Astrocyte (in vitro differentiated cells and primary cell): Measurements from ENCODE around the gene ENPP3. TPM values are rescaled to one million over a fixed set of nuclear protein-coding genes. Genes with fewer than 3 reads are reported as not detected.
A peak's percentile ranks its signal among the peaks of the same experiment; 100 is the strongest.
"Not testable (repeated sequence)": the region's sequence is repeated elsewhere in the genome, so short reads cannot be mapped to it uniquely, and the experiment has no call there.

Experiments
- DNase-seq: peaks from one replicate; pipeline ENCODE4 v3.0.0-alpha.2; 2010; ENCODE audit warnings: low read depth
- FAIRE-seq: peaks from 2 replicates; lab custom pipeline; 2011; peaks lifted over from hg19 to GRCh38; lab: Jason Lieb, UNC
- H2AFZ ChIP-seq: 2 replicates; pipeline ENCODE4 v1.6.0; 2012; ENCODE audit warnings: low read depth, low read length, inconsistent platforms
- H3K27ac ChIP-seq: 2 replicates; pipeline ENCODE4 v1.5.1; 2011; ENCODE audit warnings: low read depth, low read length, inconsistent platforms
- H3K27me3 ChIP-seq: 2 replicates; pipeline ENCODE4 v1.6.0; 2011; ENCODE audit warnings: low read length, inconsistent platforms; ENCODE audit not compliant: insufficient read depth
- H3K36me3 ChIP-seq: 2 replicates; pipeline ENCODE4 v1.5.1; 2011; ENCODE audit warnings: low read length, inconsistent platforms; ENCODE audit not compliant: insufficient read depth
- H3K4me1 ChIP-seq: 2 replicates; pipeline ENCODE4 v1.5.1; 2011; ENCODE audit warnings: low read length, inconsistent platforms; ENCODE audit not compliant: insufficient read depth
- H3K4me2 ChIP-seq: 2 replicates; pipeline ENCODE4 v1.6.0; 2012; ENCODE audit warnings: low read length, inconsistent platforms
- H3K4me3 ChIP-seq: 2 replicates; pipeline ENCODE4 v1.5.1; 2011; ENCODE audit warnings: low read depth, mild to moderate bottlenecking, low read length, inconsistent platforms; ENCODE audit not compliant: insufficient read depth
- H3K79me2 ChIP-seq: 2 replicates; pipeline ENCODE4 v1.6.0; 2012; ENCODE audit warnings: mild to moderate bottlenecking, low read length, inconsistent platforms; ENCODE audit not compliant: insufficient read depth
- H3K9ac ChIP-seq: 2 replicates; pipeline ENCODE4 v1.6.0; 2012; ENCODE audit warnings: mild to moderate bottlenecking, low read length, inconsistent platforms
- H3K9me3 ChIP-seq: 2 replicates; pipeline ENCODE4 v1.5.1; 2012; ENCODE audit warnings: low read depth, mild to moderate bottlenecking, low read length, inconsistent platforms; ENCODE audit not compliant: insufficient read depth
- H4K20me1 ChIP-seq: 2 replicates; pipeline ENCODE4 v1.6.0; 2012; ENCODE audit warnings: low read length, inconsistent platforms; ENCODE audit not compliant: insufficient read depth
- H3K27ac Mint-ChIP-seq: one replicate; pipeline ENCODE4 v1.8.0; 2021; ENCODE audit warnings: mild to moderate bottlenecking, mixed read lengths; ENCODE audit not compliant: unreplicated experiment
- H3K27me3 Mint-ChIP-seq: one replicate; pipeline ENCODE4 v1.8.0; 2021; ENCODE audit warnings: low read depth, mixed read lengths; ENCODE audit not compliant: unreplicated experiment
- H3K36me3 Mint-ChIP-seq: one replicate; pipeline ENCODE4 v1.8.0; 2021; ENCODE audit warnings: low read depth, mixed read lengths; ENCODE audit not compliant: unreplicated experiment
- H3K4me1 Mint-ChIP-seq: one replicate; pipeline ENCODE4 v1.8.0; 2021; ENCODE audit warnings: low read depth, mixed read lengths; ENCODE audit not compliant: unreplicated experiment
- H3K4me3 Mint-ChIP-seq: one replicate; pipeline ENCODE4 v1.8.0; 2021; ENCODE audit warnings: mild to moderate bottlenecking, moderate library complexity, mixed read lengths; ENCODE audit not compliant: unreplicated experiment
- H3K9me3 Mint-ChIP-seq: one replicate; pipeline ENCODE4 v1.8.0; 2021; ENCODE audit warnings: mild to moderate bottlenecking, mixed read lengths; ENCODE audit not compliant: unreplicated experiment
- CTCF ChIP-seq: IDR thresholded peaks from 2 replicates; pipeline ENCODE4 v1.5.1; 2011; ENCODE audit warnings: low read depth, mild to moderate bottlenecking, inconsistent platforms, low read length, moderate library complexity; ENCODE audit not compliant: insufficient read depth
- EZH2 ChIP-seq: IDR thresholded peaks from 2 replicates; pipeline ENCODE4 v1.6.1; 2012; ENCODE audit warnings: mild to moderate bottlenecking, low read length, inconsistent platforms; ENCODE audit not compliant: insufficient read depth
- total RNA-seq: library from RNA; stranded (reverse); gene quantifications from 2 replicates; pipeline ENCODE4 v1.2.1, GENCODE V29; 2021

The ENPP3 gene
- total RNA-seq, 1 donor from 2014 or later, result not detected

- H3K27ac Mint-ChIP-seq, result no peak overlapping the region
- Histone ChIP-seq H3K9me3 (no peaks in the 10 kb centered on the region), H3K9ac (no peak overlapping the region), H4K20me1 (no peaks in the 10 kb centered on the region), H3K27ac (no peak overlapping the region), H2AFZ (no peak overlapping the region), H3K79me2 (no peaks in the 10 kb centered on the region), H3K4me2 (no peak overlapping the region), H3K36me3 (no peaks in the 10 kb centered on the region), H3K4me1 (peaks cover 4% of the 10 kb centered on the region), H3K4me3 (no peak overlapping the region), H3K27me3 (no peaks in the 10 kb centered on the region)
- FAIRE-seq (no peak), DNase-seq (no peak)
- peaks cover 4% of the 10 kb centered on the region for H3K4me1 Mint-ChIP-seq
- H3K4me3 Mint-ChIP-seq, result no peak overlapping the region
- TF ChIP-seq EZH2, result no peak
- no peak for TF ChIP-seq CTCF
- H3K9me3 Mint-ChIP-seq, result no peaks in the 10 kb centered on the region
- H3K36me3 Mint-ChIP-seq, result no peaks in the 10 kb centered on the region
- H3K27me3 Mint-ChIP-seq, result no peaks in the 10 kb centered on the region
Measured at GRCh38 chr6:131749023-131749422, 111.9 kb downstream of the ENPP3 start.

- not testable (repeated sequence) for FAIRE-seq, H3K27ac Mint-ChIP-seq, H4K20me1 ChIP-seq, H3K4me2 ChIP-seq, H3K36me3 Mint-ChIP-seq, H3K27me3 ChIP-seq, H3K27ac ChIP-seq, H3K9me3 ChIP-seq, DNase-seq, H3K9me3 Mint-ChIP-seq, H3K79me2 ChIP-seq, H2AFZ ChIP-seq, H3K4me3 ChIP-seq, H3K36me3 ChIP-seq, H3K4me3 Mint-ChIP-seq, H3K9ac ChIP-seq, H3K27me3 Mint-ChIP-seq
- H3K4me1 ChIP-seq, result peaks cover 18% of the 10 kb centered on the region
- peaks cover 19% of the 10 kb centered on the region for H3K4me1 Mint-ChIP-seq
Measured at GRCh38 chr6:131751012-131751715, 114.1 kb downstream of the ENPP3 start.

- Mint-ChIP-seq H3K9me3 (no peaks in the 10 kb centered on the region), H3K4me1 (peaks cover 23% of the 10 kb centered on the region), H3K4me3 (no peak overlapping the region), H3K27ac (peak overlapping the region; percentile 20), H3K27me3 (no peaks in the 10 kb centered on the region), H3K36me3 (no peaks in the 10 kb centered on the region)
- Histone ChIP-seq H2AFZ (no peak overlapping the region), H4K20me1 (no peaks in the 10 kb centered on the region), H3K9me3 (no peaks in the 10 kb centered on the region), H3K4me1 (peaks cover 21% of the 10 kb centered on the region), H3K27ac (peak overlapping the region; percentile 77), H3K9ac (peak overlapping the region; percentile 37), H3K4me3 (peak overlapping the region; percentile 13), H3K79me2 (no peaks in the 10 kb centered on the region), H3K36me3 (no peaks in the 10 kb centered on the region), H3K4me2 (peak overlapping the region; percentile 41), H3K27me3 (no peaks in the 10 kb centered on the region)
- TF ChIP-seq CTCF, result no peak
- TF ChIP-seq EZH2, result no peak
- peak; percentile 74 for DNase-seq
- FAIRE-seq, result peak; percentile 55
Measured at GRCh38 chr6:131754088-131754487, 117.0 kb downstream of the ENPP3 start.
